Mesodermal cell (in vitro differentiated cells): Measurements from ENCODE around the gene HAUS5.

ENCODE experiments used
- H3K27ac ChIP-seq: 2 replicates; pipeline ENCODE4 v1.7.0; 2013; ENCODE audit warnings: mild to moderate bottlenecking, low read depth, low read length, moderate library complexity; ENCODE audit not compliant: severe bottlenecking
- H3K36me3 ChIP-seq: 2 replicates; pipeline ENCODE4 v1.7.1; 2013; ENCODE audit warnings: mild to moderate bottlenecking, low read length, moderate library complexity; ENCODE audit not compliant: control insufficient read depth, insufficient read depth
- H3K4me1 ChIP-seq: one replicate; pipeline ENCODE4 v1.7.1; 2013; ENCODE audit warnings: mild to moderate bottlenecking, low read length; ENCODE audit not compliant: insufficient read depth, control insufficient read depth, poor library complexity, severe bottlenecking
- H3K4me3 ChIP-seq: 2 replicates; pipeline ENCODE4 v1.7.0; 2013; ENCODE audit warnings: low read length, control low read depth, mild to moderate bottlenecking; ENCODE audit not compliant: insufficient read depth, poor library complexity, severe bottlenecking; ENCODE audit errors: extremely low read depth
- H3K9me3 ChIP-seq: 2 replicates; pipeline ENCODE4 v1.7.1; 2013; ENCODE audit warnings: mild to moderate bottlenecking, low read length, moderate library complexity; ENCODE audit not compliant: control insufficient read depth
- WGBS, 2 experiments: methylation state at CpG; one replicate each; pipeline ENCODE4 v1.1.5; 2013; ENCODE audit warnings: missing lambda C conversion rate in 2 of 2; ENCODE audit not compliant: insufficient coverage in 2 of 2; 5-methylcytosine and 5-hydroxymethylcytosine counted together

HAUS5 gene

GRCh38 chr19:35655600-35655999 lies 43.1 kb downstream of the HAUS5 start:
- H3K27ac ChIP-seq: no peak overlapping the region
- H3K9me3 ChIP-seq: no peaks in the 10 kb centered on the region
- H3K36me3 ChIP-seq: peaks cover 78% of the 10 kb centered on the region
- WGBS, 2 experiments: 95 to 100% methylated on average over 1 to 4 of the region's 4 CpGs
- H3K4me1 ChIP-seq: no peaks in the 10 kb centered on the region
- no peak overlapping the region for H3K4me3 ChIP-seq

DNA sequence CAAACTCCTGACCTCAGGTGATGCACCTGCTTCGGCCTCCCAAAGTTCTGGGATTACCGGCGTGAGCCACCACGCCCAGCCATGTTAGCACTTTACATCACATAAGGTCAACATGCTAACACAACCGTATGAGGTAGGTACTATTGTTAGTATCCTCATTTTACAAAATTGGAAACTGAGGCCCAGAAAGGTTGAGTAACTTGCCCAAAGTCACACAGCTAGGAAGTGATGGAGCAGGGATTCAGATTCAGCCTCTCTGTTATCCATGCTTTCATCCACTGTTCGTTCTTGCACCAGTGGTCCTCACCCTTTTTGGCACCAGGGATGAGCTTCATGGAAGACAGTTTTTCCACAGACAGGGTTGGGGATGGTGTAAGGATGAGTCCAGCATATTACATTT lies 44.2 kb downstream of the HAUS5 start:
- Histone ChIP-seq H3K27ac (no peak overlapping the region), H3K4me1 (no peaks in the 10 kb centered on the region), H3K36me3 (peaks cover 67% of the 10 kb centered on the region), H3K4me3 (no peak overlapping the region), H3K9me3 (no peaks in the 10 kb centered on the region)
- 88% methylated on average over 1 of the region's 6 CpGs; no CpG with 5 or more reads in 1 of the 2 experiments for WGBS, 2 experiments

DNA sequence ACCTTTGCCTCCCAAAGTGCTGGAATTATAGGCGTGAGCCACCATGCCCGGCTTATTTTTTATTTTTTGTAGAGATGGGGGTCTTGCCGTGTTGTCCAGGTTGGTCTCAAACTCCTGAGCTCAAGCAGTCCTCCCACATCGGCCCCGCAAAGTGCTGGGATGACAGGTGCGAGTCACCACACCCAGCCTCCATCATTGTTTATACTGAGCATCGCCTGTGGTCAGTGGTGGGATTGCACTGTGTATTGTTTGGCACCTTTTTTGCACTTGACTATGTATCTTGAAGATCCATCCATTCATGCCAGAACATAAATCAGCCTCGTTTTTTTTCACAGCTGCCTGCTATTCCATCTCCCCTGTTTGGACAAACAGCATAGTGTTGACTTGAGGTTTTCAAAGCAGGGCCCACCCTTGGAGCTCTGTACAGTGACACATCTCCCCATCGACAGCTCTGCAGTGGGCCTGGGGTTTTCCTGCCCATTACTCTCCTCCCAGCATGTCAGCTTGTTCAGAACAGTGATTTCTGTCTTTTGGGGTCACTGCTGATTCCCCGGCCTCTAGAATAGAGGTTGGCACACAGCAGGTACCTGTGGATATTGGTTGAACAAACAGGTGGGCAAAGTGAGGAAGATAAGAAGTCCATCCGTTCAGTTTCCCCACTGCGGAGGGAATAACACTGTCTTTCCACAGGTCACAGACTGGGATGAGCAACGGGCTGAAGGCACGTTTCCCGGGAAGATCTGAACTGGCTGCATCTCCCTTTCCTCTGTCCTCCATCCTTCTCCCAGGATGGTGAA lies 45.6 kb downstream of the HAUS5 start:
- H3K9me3 ChIP-seq: no peaks in the 10 kb centered on the region
- no peak overlapping the region for H3K4me3 ChIP-seq
- no peaks in the 10 kb centered on the region for H3K4me1 ChIP-seq
- H3K27ac ChIP-seq: no peak overlapping the region
- H3K36me3 ChIP-seq: peaks cover 57% of the 10 kb centered on the region
- 95 to 97% methylated on average over 7 to 13 of the region's 15 CpGs for WGBS, 2 experiments

DNA sequence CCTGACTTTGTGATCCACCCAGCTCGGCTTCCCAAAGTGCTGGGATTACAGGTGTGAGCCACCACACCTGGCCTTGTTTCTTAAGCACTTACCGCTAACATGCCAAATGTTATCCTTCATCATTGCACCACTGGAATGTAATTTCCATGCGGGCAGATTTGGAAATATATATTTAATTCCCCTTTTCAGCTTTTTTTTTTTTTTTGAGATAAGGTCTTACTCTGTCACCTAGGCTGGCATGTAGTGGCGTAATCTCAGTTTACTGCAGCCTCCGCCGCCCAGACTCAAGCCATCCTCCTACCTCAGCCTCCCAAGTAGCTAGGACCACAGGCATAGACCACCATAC lies 49.4 kb downstream of the HAUS5 start:
- no peak overlapping the region for H3K4me3 ChIP-seq

GRCh38 chr19:35663981-35664380 lies 51.4 kb downstream of the HAUS5 start:
- H3K4me1 ChIP-seq: no peaks in the 10 kb centered on the region
- H3K4me3 ChIP-seq: no peak overlapping the region
- no peaks in the 10 kb centered on the region for H3K9me3 ChIP-seq
- WGBS, 2 experiments: 67 to 77% methylated on average over 3 of the region's 3 CpGs
- H3K36me3 ChIP-seq: peaks cover 4% of the 10 kb centered on the region
- no peak overlapping the region for H3K27ac ChIP-seq

More for the DNA sequence above, 49.4 kb downstream of the HAUS5 start:
- WGBS, 2 experiments: 89 to 94% methylated on average over 1 to 5 of the region's 6 CpGs
- peaks cover 23% of the 10 kb centered on the region for H3K36me3 ChIP-seq
- no peaks in the 10 kb centered on the region for H3K4me1 ChIP-seq
- no peaks in the 10 kb centered on the region for H3K9me3 ChIP-seq
- H3K27ac ChIP-seq: no peak overlapping the region

- WGBS, 2 experiments: 90 to 96% methylated on average over 24 of the region's 24 CpGs
- Histone ChIP-seq H3K9me3 (no peaks in the 10 kb centered on the region), H3K36me3 (no peaks in the 10 kb centered on the region), H3K4me1 (no peaks in the 10 kb centered on the region), H3K4me3 (no peak overlapping the region), H3K27ac (no peak overlapping the region)
These were observed 52.6 kb downstream of the HAUS5 start for GRCh38 chr19:35665157-35665556.

- Histone ChIP-seq H3K36me3 (no peaks in the 10 kb centered on the region), H3K27ac (no peak overlapping the region), H3K9me3 (no peaks in the 10 kb centered on the region), H3K4me3 (no peak overlapping the region), H3K4me1 (no peaks in the 10 kb centered on the region)
- WGBS, 2 experiments: 79 to 95% methylated on average over 2 of the region's 7 CpGs
These were observed 53.1 kb downstream of the HAUS5 start for GRCh38 chr19:35665604-35666003.

- no peak within 1 kb of the TSS for H3K27ac ChIP-seq
- WGBS, 2 experiments: 93 to 96% methylated on average over 7 to 13 of the region's 16 CpGs
- H3K9me3 ChIP-seq: no peaks in the 10 kb centered on the region
- H3K4me1 ChIP-seq: no peaks in the 10 kb centered on the region
- H3K4me3 ChIP-seq: no peak within 1 kb of the TSS
- no peaks in the 10 kb centered on the region for H3K36me3 ChIP-seq
These were observed 53.8 kb downstream of the HAUS5 start, which contains the start of gene UPK1A for GRCh38 chr19:35666251-35666913. TSS of gene UPK1A (plus strand) at chr19:35666517. CDS start at chr19:35666813, 296 bp downstream.

DNA sequence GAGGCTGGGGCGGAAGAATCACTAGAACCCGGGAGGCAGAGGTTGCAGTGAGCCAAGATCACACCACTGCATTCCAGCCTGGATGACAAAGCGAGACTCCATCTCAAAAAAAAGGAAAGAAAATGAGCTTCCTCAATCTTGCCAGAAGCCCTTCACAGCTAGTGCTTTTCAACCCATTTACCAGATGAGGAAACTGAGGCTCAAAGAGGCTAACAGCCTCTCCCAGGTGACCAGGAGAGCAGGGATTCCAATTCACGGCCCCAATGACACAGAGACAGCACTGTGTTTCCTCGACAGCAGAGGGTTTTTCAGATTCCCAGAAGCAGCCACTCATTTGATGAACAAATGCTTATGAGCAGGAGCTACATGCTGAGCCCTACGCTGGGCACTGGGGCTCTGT lies 57.0 kb downstream of the HAUS5 start:
- no peaks in the 10 kb centered on the region for H3K36me3 ChIP-seq
- no peaks in the 10 kb centered on the region for H3K9me3 ChIP-seq
- no peak overlapping the region for H3K4me3 ChIP-seq
- 64 to 71% methylated on average over 5 of the region's 6 CpGs for WGBS, 2 experiments
- H3K4me1 ChIP-seq: no peaks in the 10 kb centered on the region
- no peak overlapping the region for H3K27ac ChIP-seq

- no peaks in the 10 kb centered on the region for H3K9me3 ChIP-seq
- H3K27ac ChIP-seq: no peak overlapping the region
- no peak overlapping the region for H3K4me3 ChIP-seq
- 70 to 71% methylated on average over 4 of the region's 4 CpGs for WGBS, 2 experiments
- no peaks in the 10 kb centered on the region for H3K36me3 ChIP-seq
- no peaks in the 10 kb centered on the region for H3K4me1 ChIP-seq
These were observed 57.4 kb downstream of the HAUS5 start for GRCh38 chr19:35669974-35670373.

DNA sequence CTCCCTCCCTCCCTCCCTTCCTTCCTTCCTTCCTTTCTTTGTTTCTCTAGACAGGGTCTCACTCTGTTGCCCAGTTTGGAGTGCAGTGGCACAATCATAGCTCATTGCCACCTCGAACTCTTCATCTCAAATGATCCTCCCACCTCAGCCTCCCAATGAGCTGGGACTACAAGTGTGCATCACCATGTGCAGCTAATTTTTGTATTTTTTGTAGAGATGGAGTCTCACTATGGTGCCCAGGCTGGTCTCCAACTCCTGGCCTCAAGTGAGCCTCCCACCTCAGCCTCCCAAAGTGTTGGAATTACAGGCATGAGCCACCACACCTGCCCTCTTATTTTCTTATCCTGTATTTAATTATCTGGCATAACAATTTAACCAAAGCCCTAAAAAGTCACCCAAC lies 58.2 kb downstream of the HAUS5 start:
- H3K4me3 ChIP-seq: no peak overlapping the region
- no peak overlapping the region for H3K27ac ChIP-seq
- WGBS, 2 experiments: no CpG with 5 or more reads among the region's 1 CpG
- H3K9me3 ChIP-seq: no peaks in the 10 kb centered on the region
- no peaks in the 10 kb centered on the region for H3K36me3 ChIP-seq
- H3K4me1 ChIP-seq: no peaks in the 10 kb centered on the region
